ENCODE results near the gene DNM3.
"Not testable (repeated sequence)": the region's sequence is repeated elsewhere in the genome, so short reads cannot be mapped to it uniquely, and the experiment has no call there.

The DNM3 gene

GRCh38 chr1:172024944-172025738 is 183.8 kb downstream of the DNM3 start:
- DNase-seq (ENCODE audit: low read depth) = not testable (repeated sequence)

- DNase-seq (ENCODE audit: low read depth) = no peak
Measured at GRCh38 chr1:172040466-172040865, 199.2 kb downstream of the DNM3 start.

- DNase-seq (ENCODE audit: low read depth) = no peak
Measured at GRCh38 chr1:172041102-172041501, 199.8 kb downstream of the DNM3 start.

GRCh38 chr1:172041742-172042141 is 200.4 kb downstream of the DNM3 start:
- DNase-seq (ENCODE audit: low read depth) = no peak

GRCh38 chr1:172043900-172044299 is 202.6 kb downstream of the DNM3 start:
- no peak for DNase-seq (ENCODE audit: low read depth)

- DNase-seq (ENCODE audit: low read depth) = no peak
Measured at GRCh38 chr1:172051898-172052297, 210.6 kb downstream of the DNM3 start.

GRCh38 chr1:172054172-172054571 is 212.9 kb downstream of the DNM3 start:
- no peak for DNase-seq (ENCODE audit: low read depth)

GRCh38 chr1:172055816-172056419 is 214.6 kb downstream of the DNM3 start:
- DNase-seq (ENCODE audit: low read depth) = not testable (repeated sequence)

GRCh38 chr1:172068334-172068733 is 227.0 kb downstream of the DNM3 start:
- DNase-seq (ENCODE audit: low read depth) = no peak

- DNase-seq (ENCODE audit: low read depth) = no peak
Measured at GRCh38 chr1:172069051-172069450, 227.8 kb downstream of the DNM3 start.

GRCh38 chr1:172069534-172069933 is 228.2 kb downstream of the DNM3 start:
- DNase-seq (ENCODE audit: low read depth) = no peak

- DNase-seq (ENCODE audit: low read depth) = no peak
Measured at GRCh38 chr1:172070055-172070454, 228.8 kb downstream of the DNM3 start.

- no peak for DNase-seq (ENCODE audit: low read depth)
Measured at GRCh38 chr1:172071746-172072145, 230.4 kb downstream of the DNM3 start.

GRCh38 chr1:172079859-172080258 is 238.6 kb downstream of the DNM3 start:
- DNase-seq (ENCODE audit: low read depth) = not testable (repeated sequence)

- DNase-seq (ENCODE audit: low read depth) = no peak
Measured at GRCh38 chr1:172083191-172083590, 241.9 kb downstream of the DNM3 start.

- DNase-seq (ENCODE audit: low read depth) = no peak
Measured at GRCh38 chr1:172084876-172085275, 243.6 kb downstream of the DNM3 start.

GRCh38 chr1:172085317-172085716 is 244.0 kb downstream of the DNM3 start:
- DNase-seq (ENCODE audit: low read depth) = no peak

GRCh38 chr1:172086137-172086536 is 244.8 kb downstream of the DNM3 start:
- no peak for DNase-seq (ENCODE audit: low read depth)

- no peak for DNase-seq (ENCODE audit: low read depth)
Measured at GRCh38 chr1:172088256-172088655, 247.0 kb downstream of the DNM3 start.

GRCh38 chr1:172089768-172090510 is 248.6 kb downstream of the DNM3 start:
- peak; percentile 38 for DNase-seq (ENCODE audit: low read depth)

GRCh38 chr1:172090511-172090817 is 249.2 kb downstream of the DNM3 start:
- DNase-seq (ENCODE audit: low read depth) = no peak

- no peak for DNase-seq (ENCODE audit: low read depth)
Measured at GRCh38 chr1:172095846-172096245, 254.5 kb downstream of the DNM3 start.

- no peak for DNase-seq (ENCODE audit: low read depth)
Measured at GRCh38 chr1:172105230-172105629, 263.9 kb downstream of the DNM3 start.
